Right lobe of liver (tissue), 6 donors: Measurements from ENCODE around the gene PNMA5. TPM values are rescaled to one million over a fixed set of nuclear protein-coding genes. Genes with fewer than 3 reads are reported as not detected.
"Not testable (repeated sequence)": the region's sequence is repeated elsewhere in the genome, so short reads cannot be mapped to it uniquely, and the experiment has no call there.

ENCODE experiments used
- ATAC-seq, 4 donors: fragments of 200-7000 bp; cut with Tn5 transposase; one replicate each; pipeline ENCODE4 v1.9.1; 2020; ENCODE audit warnings: mild to moderate bottlenecking in 4 of 4, moderate library complexity in 4 of 4
- DNase-seq, 3 donors: peaks; one replicate each; pipeline ENCODE4 v3.0.0-alpha.2; 2020
- H3K27ac ChIP-seq, 3 donors: fragments of 200-600 bp; one replicate each; pipeline ENCODE4 v1.8.0; 2022
- H3K27me3 ChIP-seq, 2 donors: fragments of 200-600 bp; one replicate each; pipeline ENCODE4 v1.8.0; 2022
- H3K36me3 ChIP-seq, 4 donors: fragments of 200-600 bp; sonication (generic) in 1 of 4; one replicate each; pipeline versions ENCODE4 v1.5.1 to v1.8.0; 2017 to 2022; ENCODE audit warnings: control low read depth in 1 of 4
- H3K4me1 ChIP-seq, 4 donors: fragments of 200-600 bp; sonication (generic) in 1 of 4; one replicate each; pipeline versions ENCODE4 v1.5.1 to v1.8.0; 2017 to 2022; ENCODE audit warnings: control low read depth in 1 of 4
- H3K4me3 ChIP-seq, 3 donors: fragments of 200-600 bp; one replicate each; pipeline ENCODE4 v1.8.0; 2022
- H3K9me3 ChIP-seq, 4 donors: fragments of 200-600 bp; sonication (generic) in 1 of 4; one replicate each; pipeline versions ENCODE4 v1.5.1 to v1.8.0; 2017 to 2022; ENCODE audit warnings: control low read depth in 1 of 4
- CTCF ChIP-seq, 4 donors: fragments of 200-600 bp in 3 of 4; fragments of 450-650 bp in 1 of 4; IDR thresholded peaks; one replicate each; pipeline versions ENCODE4 v1.5.1 to v1.8.0; 2016 to 2022; ENCODE audit warnings: antibody characterized with exemption in 4 of 4, mild to moderate bottlenecking in 2 of 4
- POLR2A ChIP-seq: fragments of 450-650 bp; IDR thresholded peaks from one replicate; pipeline ENCODE4 v1.6.1; 2017; ENCODE audit warnings: antibody characterized with exemption, mild to moderate bottlenecking
- WGBS: methylation state at CpG from one replicate; pipeline ENCODE4 v1.1.6; 2018; ENCODE audit warnings: low coverage, low lambda C conversion rate; ENCODE audit not compliant: insufficient coverage; ENCODE audit errors: missing lambda C conversion rate; 5-methylcytosine and 5-hydroxymethylcytosine counted together
- intact Hi-C, 2 donors: fragments of 100-400 bp; cut with DNase I; formaldehyde crosslinking; loops; one replicate each; pipeline versions ENCODE4 v1.11.2 to v1.14.1; 2022
- total RNA-seq, 6 experiments: library from RNA; depleted of rRNA in 2 of 6; stranded (reverse); fragments of >200 nt in 2 of 6; fragmentation: NEBNext Ultra II Directional in 3 of 6; extraction: Animal tissue kit (Norgen Biotek cat#: 25700) in 3 of 6; gene quantifications; one replicate each; pipeline versions ENCODE4 v1.1.0 to v1.2.4, GENCODE V29; 2016 to 2023
- donor health status: DM: no; HTN: yes; CAD: no.
- donor health status: DM: no; HTN: no; CAD: no.
- donor health status: DM: no; HTN: no; CAD: no.
- donor health status: DM: no; HTN: yes; CAD: no.
- donor health status: DM: no; HTN: yes; CAD: no.

Gene PNMA5
- total RNA-seq, 6 experiments from 2014 or later: not detected

DNA sequence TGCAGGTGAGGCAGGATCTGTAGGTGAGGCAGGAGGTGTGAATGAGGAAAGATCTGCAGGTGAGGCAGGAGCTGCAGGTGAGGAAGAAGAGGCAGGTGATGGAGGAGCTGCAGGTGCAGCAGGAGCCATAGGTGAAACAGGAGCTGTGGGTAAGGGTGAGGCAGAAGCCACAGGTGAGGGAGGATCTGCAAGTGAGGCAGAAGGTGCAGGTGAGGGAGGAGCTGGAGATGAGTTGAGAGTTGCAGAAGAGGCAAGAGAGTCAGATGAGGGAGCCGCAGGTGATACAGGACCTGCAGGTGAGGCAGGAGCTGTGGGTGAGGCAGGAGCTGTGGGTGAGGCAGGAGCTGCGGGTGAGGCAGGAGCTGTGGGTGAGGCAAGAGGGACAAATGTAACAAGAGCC is 35.2 kb upstream of the PNMA5 start:
- DNase-seq (no peak), ATAC-seq (no peak)
- H3K9me3 ChIP-seq: no peaks in the 10 kb centered on the region
- H3K4me3 ChIP-seq: no peak overlapping the region
- H3K36me3 ChIP-seq: no peaks in the 10 kb centered on the region
- H3K4me1 ChIP-seq: no peaks in the 10 kb centered on the region
- H3K27me3 ChIP-seq: no peaks in the 10 kb centered on the region
- TF ChIP-seq POLR2A: no peak
- no peak for TF ChIP-seq CTCF (IDR thresholded peaks at IDR 0.05)
- WGBS: 67% methylated on average over 2 of the region's 2 CpGs
- no peak overlapping the region for H3K27ac ChIP-seq
- intact Hi-C loops: no loop called here

- DNase-seq, H3K9me3 ChIP-seq, H3K27me3 ChIP-seq, intact Hi-C loops, ATAC-seq, H3K27ac ChIP-seq, H3K4me1 ChIP-seq, H3K4me3 ChIP-seq, H3K36me3 ChIP-seq: not testable (repeated sequence)
- WGBS: 80% methylated on average over 1 of the region's 11 CpGs
These were observed 34.6 kb upstream of the PNMA5 start for GRCh38 chrX:153028487-153028886.

- H3K4me3 ChIP-seq, H3K4me1 ChIP-seq, ATAC-seq, H3K36me3 ChIP-seq, H3K27me3 ChIP-seq, H3K9me3 ChIP-seq, intact Hi-C loops, DNase-seq, H3K27ac ChIP-seq: not testable (repeated sequence)
- WGBS: 33% methylated on average over 1 of the region's 2 CpGs
These were observed 32.6 kb upstream of the PNMA5 start for GRCh38 chrX:153026501-153026900.

GRCh38 chrX:153019166-153019565 is 25.2 kb upstream of the PNMA5 start:
- H3K9me3 ChIP-seq: no peaks in the 10 kb centered on the region
- no peak for DNase-seq
- ATAC-seq: no peak
- H3K4me3 ChIP-seq: no peak overlapping the region
- H3K27me3 ChIP-seq: no peaks in the 10 kb centered on the region
- no peak overlapping the region for H3K27ac ChIP-seq
- no peaks in the 10 kb centered on the region for H3K36me3 ChIP-seq
- H3K4me1 ChIP-seq: no peaks in the 10 kb centered on the region
- WGBS: 32% methylated on average over 3 of the region's 3 CpGs
- intact Hi-C loops: no loop called here
- no peak for TF ChIP-seq POLR2A
- no peak for TF ChIP-seq CTCF (IDR thresholded peaks at IDR 0.05)

DNA sequence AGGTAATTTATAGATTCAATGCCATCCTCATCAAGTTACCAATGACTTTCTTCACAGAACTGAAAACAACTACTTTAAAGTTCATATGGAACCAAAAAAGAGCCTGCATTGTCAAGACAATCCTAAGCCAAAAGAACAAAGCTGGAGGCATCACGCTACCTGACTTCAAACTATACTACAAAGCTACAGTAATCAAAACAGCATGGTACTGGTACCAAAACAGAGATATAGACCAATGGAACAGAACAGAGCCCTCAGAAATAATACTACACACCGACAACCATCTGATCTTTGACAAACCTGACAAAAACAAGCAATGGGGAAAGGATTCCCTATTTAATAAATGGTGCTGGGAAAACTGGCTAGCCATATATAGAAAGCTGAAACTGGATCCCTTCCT is 23.3 kb upstream of the PNMA5 start:
- DNase-seq, H3K27me3 ChIP-seq, intact Hi-C loops, H3K36me3 ChIP-seq, H3K4me1 ChIP-seq, H3K27ac ChIP-seq, H3K4me3 ChIP-seq, H3K9me3 ChIP-seq, ATAC-seq: not testable (repeated sequence)
- 52% methylated on average over 2 of the region's 2 CpGs for WGBS

DNA sequence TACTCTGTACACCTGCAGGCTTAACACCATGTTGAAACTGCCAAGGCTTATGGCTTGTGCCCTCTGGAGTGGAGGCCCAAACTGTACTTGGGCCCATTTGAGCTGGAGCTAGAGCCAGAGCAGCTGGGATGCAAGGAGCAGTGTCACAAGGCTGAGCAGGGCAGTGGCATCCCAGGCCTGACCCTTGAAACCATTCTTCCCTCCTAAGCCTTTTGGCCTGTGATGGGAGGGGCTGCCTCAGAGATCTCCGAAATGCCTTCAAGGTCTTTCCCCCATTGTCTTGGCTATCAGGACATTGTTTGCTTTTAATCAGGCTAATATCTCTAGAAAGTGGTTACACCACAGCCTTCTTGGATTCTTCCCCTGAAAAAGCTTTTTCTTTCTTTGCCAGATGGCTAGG is 10.9 kb upstream of the PNMA5 start:
- TF ChIP-seq CTCF (IDR thresholded peaks at IDR 0.05) (no peak), POLR2A (no peak)
- no CpG with 5 or more reads among the region's 1 CpG for WGBS
- DNase-seq (no peak), ATAC-seq (no peak)
- intact Hi-C loops: no loop called here
- H3K4me3 ChIP-seq: no peak overlapping the region
- no peaks in the 10 kb centered on the region for H3K4me1 ChIP-seq
- H3K9me3 ChIP-seq: no peaks in the 10 kb centered on the region
- H3K36me3 ChIP-seq: no peaks in the 10 kb centered on the region
- no peak overlapping the region for H3K27ac ChIP-seq
- H3K27me3 ChIP-seq: no peaks in the 10 kb centered on the region
